ENCODE results near the gene GOLGA6L10.
"Not testable (repeated sequence)": the region's sequence is repeated elsewhere in the genome, so short reads cannot be mapped to it uniquely, and the experiment has no call there.

GOLGA6L10 gene, protein sequence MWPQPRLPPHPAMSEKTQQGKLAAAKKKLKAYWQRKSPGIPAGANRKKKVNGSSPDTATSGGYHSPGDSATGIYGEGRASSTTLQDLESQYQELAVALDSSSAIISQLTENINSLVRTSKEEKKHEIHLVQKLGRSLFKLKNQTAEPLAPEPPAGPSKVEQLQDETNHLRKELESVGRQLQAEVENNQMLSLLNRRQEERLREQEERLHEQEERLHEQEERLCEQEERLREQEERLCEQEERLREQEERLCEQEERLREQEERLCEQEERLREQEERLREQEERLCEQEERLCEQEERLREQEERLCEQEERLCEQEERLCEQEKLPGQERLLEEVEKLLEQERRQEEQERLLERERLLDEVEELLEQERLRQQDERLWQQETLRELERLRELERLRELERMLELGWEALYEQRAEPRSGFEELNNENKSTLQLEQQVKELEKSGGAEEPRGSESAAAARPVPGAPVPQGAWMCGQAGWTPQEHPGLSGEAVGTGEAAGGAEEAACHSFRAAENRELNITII

DNA sequence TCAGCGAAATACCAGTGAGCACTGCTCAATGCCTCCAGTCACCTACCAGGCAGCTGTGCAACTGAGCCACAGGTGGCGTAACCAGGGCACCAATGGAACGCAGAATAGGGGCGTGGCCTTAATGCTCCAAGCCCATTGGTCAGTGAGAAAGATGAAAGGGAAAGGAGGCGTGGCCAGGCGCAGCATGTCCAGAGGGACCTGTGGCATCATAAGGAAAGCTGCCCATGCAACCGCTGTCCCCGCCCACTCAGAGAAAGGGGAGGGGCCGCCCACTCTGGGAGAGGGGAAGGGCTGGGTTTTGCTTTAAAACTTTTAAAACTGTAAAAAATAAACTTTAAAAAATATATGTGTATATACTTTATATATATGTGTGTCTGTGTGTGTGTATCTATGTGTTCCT is at the start of gene GOLGA6L10:
TSS of gene GOLGA6L10 (minus strand) at position 101 of the 400 bp plus-strand sequence. CDS start at position 1, 100 bp downstream.
- in situ Hi-C loops (cut with MboI; ENCODE audit: low sequenced_read_pairs): not testable (repeated sequence)

DNA sequence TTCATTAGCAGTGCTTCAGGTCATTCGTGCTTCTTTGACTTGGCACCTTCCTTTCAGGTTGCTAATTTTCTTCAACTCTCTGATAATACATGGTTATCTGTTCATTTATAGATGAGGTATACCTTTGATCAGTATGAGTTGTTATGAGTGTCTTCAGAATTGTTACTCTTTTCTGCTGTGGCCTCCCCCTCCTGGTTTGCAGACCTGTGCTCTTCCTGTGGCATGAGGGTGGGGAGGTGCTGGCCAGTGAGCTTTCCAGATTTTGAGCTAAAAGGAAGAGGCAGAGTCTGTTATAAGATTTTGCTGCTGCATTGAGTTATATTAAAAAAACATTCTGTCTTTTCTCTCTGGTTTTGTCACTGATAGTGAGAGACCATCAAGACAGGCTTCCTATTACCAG is 49.5 kb upstream of the GOLGA6L10 start:
- in situ Hi-C loops (cut with MboI; ENCODE audit: low sequenced_read_pairs): no loop called here

DNA sequence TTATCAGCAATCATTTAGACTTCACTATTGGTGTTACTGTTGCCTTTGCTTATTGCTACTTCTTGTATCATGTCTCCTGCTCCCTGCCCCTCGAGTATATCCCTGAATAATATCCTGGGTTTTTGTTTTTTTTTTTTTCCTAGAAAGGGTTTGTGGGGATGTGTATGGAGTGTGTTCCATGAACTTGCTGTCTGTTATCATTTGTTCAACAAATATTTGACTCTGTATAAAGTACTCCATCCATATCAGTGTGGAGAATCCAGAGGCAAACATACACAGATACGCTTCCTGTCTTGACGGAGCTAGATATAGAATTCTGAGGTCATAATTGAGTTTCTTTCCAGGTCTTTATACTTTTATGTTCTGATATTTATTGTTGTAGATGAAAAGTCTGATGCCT is 48.5 kb upstream of the GOLGA6L10 start:
- in situ Hi-C loops (cut with MboI; ENCODE audit: low sequenced_read_pairs): no loop called here

DNA sequence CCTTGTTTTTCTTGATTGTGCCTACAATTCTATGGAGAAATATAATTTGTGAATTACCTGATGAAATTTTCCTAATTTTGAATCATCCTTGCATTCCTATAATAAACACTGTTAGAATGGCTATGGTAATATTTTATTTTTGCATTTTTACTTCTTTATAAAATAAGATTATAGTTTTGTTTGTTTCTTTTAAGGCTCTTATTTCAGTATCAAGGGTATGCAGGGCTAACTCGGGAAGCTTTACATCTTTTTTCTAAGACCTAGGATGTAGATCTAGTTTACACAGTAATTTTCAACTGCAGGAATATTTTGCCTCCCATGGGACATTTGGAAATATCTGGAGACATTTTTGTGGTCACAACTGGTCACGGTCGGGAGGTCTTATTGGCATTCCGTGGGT is 46.5 kb upstream of the GOLGA6L10 start:
- in situ Hi-C loops (cut with MboI; ENCODE audit: low sequenced_read_pairs): not testable (repeated sequence)

DNA sequence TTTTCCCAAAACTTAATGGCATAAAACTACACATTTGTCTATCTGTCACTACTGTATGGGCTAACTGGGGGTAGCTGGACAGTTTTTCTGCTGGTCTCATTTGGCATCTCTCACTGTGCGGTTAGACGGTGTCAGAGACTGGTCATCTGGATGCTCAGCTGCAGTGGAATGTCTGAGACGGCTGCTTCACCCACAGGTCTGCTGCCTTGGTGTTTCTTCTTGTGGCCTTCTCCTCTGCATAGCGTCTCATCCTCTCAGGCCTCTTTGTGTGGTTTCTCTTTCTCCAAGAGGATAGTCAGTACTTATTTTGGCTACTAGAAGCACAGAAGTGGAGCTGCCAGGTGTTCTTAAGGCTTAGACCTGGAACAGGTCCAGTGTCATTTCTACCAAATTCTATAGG is 44.4 kb upstream of the GOLGA6L10 start:
- in situ Hi-C loops (cut with MboI; ENCODE audit: low sequenced_read_pairs): no loop called here

DNA sequence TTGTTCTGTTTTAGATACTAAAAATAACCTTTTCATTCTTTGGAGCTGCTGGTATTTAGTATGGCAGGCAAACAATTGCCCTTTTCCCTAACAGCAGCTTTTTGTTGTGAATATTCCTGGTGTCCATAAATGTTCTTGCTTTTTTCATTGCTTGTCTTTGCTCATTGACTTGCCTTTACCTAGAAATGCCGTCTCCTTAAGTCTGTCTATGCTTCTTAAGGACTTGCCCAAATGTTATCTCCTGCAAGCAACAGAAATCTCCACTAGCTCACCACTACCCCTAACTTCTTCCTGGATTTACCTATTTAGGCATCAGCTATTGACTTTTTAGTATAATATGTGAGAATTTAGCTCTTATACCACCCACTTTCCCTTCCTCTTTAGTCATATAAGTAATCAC is 42.8 kb upstream of the GOLGA6L10 start:
- in situ Hi-C loops (cut with MboI; ENCODE audit: low sequenced_read_pairs): not testable (repeated sequence)

DNA sequence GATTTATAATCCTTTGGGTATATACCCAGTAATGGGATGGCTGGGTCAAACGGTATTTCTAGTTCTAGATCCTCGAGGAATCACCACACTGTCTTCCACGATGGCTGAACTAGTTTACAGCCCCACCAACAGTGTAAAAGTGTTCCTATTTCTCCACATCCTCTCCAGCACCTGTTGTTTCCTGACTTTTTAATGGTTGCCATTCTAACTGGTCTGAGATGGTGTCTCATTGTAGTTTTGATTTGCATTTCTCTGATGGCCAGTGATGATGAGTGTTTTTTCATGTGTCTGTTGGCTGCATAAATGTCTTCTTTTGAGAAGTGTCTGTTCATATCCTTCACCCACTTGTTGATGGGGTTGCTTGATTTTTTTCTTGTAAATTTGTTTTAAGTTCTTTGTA is 40.9 kb upstream of the GOLGA6L10 start:
- in situ Hi-C loops (cut with MboI; ENCODE audit: low sequenced_read_pairs): not testable (repeated sequence)

DNA sequence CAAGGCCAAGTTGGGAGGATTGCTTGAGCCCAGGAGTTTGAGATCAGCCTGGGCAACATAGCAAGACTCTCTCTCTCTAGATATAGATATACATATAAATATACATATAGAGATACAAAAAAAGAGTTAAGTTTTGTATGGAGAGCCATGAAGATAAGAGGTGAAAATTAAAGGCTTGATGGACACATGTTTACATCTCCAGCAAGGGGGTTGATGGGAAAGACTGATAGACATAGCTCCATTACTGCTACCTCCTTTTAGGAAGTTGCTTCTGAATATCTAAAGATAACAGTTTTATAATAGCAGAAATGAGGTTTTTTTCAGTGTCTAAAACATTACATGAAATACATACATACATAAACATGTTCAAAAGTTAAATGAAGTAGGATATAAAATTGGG is 37.9 kb upstream of the GOLGA6L10 start:
- in situ Hi-C loops (cut with MboI; ENCODE audit: low sequenced_read_pairs): not testable (repeated sequence)

DNA sequence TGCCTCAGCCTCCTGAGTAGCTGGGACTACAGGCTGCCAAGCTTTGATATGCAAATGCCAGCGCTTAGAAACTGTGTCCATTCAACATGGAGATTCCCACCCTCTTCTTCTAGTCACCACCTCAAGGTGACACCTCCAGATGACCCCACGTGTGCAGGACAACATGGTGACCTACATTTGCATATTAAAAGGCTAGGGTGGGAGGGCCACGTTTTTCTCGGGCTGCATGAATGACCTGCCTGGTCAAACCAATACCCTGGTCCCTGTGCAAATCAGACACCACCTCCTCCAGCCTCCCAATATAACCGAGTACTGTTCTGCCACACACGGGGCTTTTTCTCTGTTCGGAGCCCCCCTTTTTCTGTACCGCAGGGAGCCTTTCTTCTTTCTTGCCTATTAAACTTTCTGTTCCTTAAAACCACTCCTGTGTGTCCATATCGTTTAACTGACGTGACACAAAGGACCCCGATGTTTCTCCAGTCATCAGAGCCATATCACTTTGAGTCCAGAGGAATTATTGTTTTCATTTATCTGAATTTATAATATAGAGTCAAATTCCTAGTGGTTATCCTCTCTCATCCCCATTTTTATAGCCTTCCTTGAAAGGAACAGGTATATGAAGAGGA is 32.2 kb upstream of the GOLGA6L10 start:
- in situ Hi-C loops (cut with MboI; ENCODE audit: low sequenced_read_pairs): not testable (repeated sequence)

DNA sequence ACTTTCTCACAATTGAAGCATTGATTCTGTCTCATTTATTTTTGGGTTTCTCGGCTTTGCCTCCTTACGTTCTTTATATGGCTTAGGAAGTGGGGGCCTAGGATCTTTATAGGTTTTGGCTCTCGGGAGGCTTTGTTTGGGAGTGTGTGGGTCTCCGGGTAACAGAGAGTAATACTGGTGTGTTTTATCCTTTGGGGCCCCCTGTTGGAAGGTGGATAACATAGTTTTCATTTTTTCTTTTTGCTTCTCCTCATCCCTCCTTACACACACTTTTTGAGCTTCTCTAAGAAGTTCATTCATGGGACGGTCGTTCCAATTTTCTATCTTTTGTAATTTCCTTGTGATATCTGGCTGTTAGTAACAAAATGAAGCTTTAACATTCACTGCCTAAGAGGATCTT is 30.3 kb upstream of the GOLGA6L10 start:
- in situ Hi-C loops (cut with MboI; ENCODE audit: low sequenced_read_pairs): not testable (repeated sequence)

DNA sequence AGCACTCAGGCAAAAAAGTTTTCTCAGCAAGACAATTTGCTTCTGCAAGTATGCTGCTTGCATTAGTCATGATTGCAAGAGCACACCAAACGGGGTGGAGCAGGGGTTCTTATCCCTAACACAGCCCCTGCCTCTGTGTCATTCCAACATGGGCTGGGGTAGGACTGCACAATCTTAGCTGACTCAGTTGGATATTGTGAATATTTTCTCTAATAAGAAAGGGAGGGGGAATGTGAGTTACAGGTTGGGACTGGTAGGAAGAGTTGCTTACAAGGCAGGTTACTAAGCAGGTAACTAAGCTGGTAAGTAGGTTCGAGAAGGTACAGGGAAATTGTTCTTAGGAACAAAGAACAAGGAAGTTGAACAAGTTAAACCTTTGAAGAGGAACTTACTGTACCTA is 24.4 kb upstream of the GOLGA6L10 start:
- in situ Hi-C loops (cut with MboI; ENCODE audit: low sequenced_read_pairs): not testable (repeated sequence)

DNA sequence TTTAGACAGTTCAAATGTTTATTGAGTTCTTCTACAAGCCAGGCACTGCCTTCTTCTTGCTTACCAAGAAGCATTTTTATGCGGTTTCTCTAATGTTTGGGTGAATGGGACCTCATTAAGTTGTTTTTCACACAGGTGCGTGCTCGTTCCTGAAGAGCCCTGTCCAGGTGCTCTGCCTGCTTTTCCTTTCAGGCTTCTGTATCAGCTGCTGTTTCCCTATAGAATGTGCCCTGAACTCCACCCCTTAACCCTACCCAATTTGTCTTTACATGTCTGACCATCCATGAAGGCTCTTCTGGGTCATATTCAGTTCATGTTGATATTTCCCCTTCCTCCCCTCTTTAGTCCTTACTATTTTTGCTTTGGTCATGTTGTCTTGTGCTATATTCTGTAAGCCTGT is 22.4 kb upstream of the GOLGA6L10 start:
- in situ Hi-C loops (cut with MboI; ENCODE audit: low sequenced_read_pairs): no loop called here

DNA sequence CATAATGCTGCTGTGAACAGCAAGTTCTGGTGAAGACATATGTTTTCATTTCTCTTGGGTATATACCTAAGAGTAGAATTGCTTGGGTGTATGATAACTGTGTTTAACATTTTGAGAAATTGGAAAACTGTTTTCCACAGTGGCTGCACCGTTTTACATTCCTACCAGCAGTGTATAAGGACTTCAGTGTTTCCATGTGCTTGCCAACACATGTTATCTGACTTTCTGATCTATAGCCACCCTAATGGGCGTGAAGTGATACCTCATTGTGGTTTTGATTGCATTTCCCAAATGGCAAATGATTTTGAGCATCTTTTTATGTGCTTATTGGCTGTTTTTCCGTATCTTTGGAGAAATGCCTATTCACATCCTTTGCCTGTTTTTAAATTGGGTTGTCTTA is 18.5 kb upstream of the GOLGA6L10 start:
- in situ Hi-C loops (cut with MboI; ENCODE audit: low sequenced_read_pairs): not testable (repeated sequence)

DNA sequence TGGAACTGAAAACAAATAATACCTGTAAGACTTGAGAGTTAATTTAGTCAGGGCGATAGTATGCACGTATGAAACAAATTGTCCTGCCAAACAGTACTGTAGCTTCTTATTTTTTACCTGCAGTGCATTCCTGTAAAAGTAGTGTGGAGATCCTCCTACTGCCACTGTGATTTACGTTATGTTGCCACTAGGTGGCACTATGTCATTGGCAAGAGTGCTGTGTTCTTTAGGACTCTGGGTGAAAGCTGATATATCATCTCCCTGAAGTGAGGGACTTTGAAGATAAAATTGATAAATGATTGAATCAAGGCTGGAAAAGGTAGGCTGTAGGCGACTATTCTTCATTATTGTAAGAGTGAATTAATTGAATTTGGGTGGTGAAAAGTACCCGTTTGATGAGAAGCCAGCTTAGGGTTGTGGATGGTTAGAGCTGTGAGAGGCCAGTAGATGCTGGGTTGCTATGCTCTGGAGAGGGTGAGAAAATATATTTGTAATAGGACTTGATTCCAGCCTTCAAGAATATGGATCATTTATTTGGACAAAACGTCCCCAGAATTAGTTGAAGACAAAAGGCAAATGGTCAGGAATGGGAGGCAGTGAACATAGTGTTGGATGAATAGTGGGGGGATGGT is 16.5 kb upstream of the GOLGA6L10 start:
- in situ Hi-C loops (cut with MboI; ENCODE audit: low sequenced_read_pairs): not testable (repeated sequence)

DNA sequence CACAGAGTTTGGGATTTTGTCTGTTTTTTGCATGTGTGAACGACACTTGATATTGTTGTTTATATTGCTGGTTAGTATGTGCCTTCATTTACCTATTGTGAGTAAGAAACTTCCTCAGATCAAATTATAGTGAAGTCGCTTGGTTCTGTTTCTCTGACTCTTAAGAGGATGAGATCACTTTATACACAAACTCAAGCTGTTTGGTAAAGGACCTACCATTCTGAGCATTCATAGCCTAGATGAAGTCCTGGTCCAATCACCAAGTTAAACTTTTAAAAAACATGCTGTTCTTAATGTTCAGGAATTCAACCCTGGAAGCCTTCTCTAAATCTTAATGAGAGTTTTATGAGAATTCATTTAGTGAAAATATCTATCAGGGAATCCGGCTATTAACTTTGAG is 15.3 kb upstream of the GOLGA6L10 start:
- in situ Hi-C loops (cut with MboI; ENCODE audit: low sequenced_read_pairs): not testable (repeated sequence)

DNA sequence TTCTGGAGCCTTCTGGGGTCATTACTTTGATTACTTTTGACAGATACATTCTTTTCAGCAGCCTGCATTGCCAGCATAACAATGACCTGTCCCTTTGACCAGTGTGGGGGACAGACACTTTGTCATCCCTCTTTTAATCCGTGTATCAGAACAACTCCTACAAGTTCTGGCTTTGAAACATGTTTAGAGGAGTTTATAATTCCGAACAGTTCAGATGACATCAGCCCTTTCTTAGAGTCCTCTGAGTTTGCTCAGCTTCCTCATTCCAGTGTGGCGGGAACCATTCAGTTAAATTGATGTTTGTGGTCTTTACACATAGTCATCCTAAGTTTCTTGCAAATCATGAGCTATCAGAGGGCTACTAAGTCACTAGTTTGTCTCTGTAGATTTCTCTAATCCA is 13.5 kb upstream of the GOLGA6L10 start:
- in situ Hi-C loops (cut with MboI; ENCODE audit: low sequenced_read_pairs): not testable (repeated sequence)

DNA sequence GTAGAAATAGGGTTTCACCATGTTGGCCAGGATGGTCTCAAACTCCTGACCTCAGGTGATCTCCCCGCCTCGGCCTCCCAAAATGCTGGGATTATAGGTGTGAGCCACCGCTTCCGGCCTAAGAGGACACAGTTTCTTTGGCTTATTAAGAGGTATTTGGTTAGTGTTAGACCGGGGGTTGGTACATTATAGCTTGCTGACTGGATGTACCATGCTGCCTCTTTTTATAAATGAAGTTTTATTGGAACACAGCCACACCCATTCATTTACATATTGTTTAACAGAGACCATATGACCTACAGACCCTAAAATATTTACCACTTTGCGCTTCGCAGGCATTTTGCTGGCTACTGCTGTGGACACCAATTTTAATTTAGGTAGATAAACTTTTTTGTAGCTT is 11.3 kb upstream of the GOLGA6L10 start:
- in situ Hi-C loops (cut with MboI; ENCODE audit: low sequenced_read_pairs): not testable (repeated sequence)

DNA sequence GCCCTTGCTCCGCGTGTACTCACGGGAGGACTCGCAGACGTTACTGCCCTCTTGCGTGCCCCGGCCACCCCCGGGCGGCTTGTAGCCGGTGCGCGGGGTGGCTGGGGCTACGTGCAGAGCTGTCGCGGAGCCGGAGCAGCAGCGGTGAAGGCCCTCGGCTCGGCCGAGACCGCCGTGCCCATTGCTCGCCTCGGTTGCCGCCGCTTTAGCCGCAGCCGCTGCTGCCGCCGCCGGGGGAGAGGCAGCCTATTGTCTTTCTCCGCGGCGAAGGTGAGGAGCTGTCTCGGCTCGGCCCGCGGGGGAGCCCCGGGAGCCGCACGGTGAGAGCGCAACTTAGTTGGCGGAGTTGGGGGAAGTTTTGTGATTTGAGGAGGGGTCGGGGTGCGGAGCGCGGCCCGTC is 5.8 kb upstream of the GOLGA6L10 start:
- in situ Hi-C loops (cut with MboI; ENCODE audit: low sequenced_read_pairs): not testable (repeated sequence)

DNA sequence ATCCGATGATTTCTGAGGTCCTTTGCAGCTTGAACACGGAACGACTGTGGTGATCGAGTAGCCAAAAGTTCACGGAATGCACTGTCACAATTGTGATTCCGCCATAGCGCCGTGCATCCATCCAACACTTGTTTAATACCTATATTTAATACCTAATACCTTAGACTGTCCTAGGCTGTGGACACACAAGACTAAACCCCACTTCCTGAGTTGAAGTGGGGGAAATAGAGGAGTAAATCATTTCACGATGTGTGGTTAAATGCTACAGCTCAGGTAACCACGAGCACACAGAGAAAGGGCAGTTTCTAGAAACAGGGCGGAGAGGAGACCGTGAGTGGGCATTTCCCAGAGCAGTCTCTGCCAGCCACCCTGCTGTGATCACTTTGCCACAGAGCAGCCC is 5.3 kb upstream of the GOLGA6L10 start:
- in situ Hi-C loops (cut with MboI; ENCODE audit: low sequenced_read_pairs): not testable (repeated sequence)

DNA sequence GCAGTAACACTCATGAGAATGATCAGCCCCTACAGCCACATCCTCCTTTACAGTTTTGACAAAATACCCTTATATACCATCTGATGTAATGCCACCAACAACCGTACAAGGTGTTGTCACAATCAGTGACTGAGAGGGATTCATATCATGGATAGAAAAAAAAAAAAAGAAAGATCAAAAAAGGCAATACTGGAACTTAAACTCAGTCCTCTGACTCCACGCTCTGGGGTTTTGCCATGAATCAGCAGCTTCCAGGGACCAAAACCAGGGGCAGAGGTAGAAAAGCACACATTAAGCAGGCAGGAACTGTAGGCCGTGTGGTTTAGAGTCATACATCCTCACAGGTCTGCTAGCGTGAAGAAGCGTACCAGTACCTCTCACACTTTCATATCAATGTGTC is 1.6 kb downstream of the GOLGA6L10 start:
- in situ Hi-C loops (cut with MboI; ENCODE audit: low sequenced_read_pairs): not testable (repeated sequence)

DNA sequence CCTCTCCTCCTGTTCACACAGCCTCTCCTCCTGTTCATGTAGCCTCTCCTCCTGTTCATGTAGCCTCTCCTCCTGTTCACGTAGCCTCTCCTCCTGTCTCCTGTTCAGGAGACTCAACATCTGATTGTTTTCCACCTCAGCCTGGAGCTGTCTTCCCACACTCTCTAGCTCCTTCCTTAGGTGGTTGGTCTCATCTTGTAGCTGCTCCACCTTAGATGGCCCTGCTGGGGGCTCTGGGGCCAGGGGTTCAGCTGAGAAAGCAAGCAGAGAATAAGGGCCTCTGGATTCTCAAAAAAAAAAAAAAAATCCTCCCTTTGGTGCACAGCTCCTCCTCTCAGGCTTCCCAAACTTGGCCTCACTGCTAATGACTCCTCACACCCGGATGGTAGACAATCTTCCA is 4.1 kb downstream of the GOLGA6L10 start:
- in situ Hi-C loops (cut with MboI; ENCODE audit: low sequenced_read_pairs): not testable (repeated sequence)

DNA sequence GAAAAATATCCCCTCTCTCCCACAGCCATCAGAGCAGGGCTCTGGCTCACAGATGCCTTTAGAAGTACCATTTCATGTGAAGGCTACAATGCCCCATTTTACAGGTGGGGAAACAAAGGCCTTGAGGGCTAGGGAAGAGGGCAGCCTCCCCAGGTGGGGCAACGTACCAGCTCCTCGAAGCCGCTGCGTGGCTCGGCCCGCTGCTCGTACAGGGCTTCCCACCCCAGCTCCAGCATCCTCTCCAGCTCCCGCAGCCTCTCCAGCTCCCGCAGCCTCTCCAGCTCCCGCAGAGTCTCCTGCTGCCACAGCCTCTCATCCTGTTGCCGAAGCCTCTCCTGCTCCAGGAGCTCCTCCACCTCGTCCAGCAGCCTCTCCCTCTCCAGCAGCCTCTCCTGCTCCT is 4.9 kb downstream of the GOLGA6L10 start:
- in situ Hi-C loops (cut with MboI; ENCODE audit: low sequenced_read_pairs): not testable (repeated sequence)
